Umbilical cord (tissue), 2 donors: ENCODE data around the gene SNX20. TPM values are rescaled to one million over a fixed set of nuclear protein-coding genes. Genes with fewer than 3 reads are reported as not detected.

Source experiments
- DNase-seq: peaks from one replicate; pipeline ENCODE4 v3.0.0-alpha.2; 2015; ENCODE audit warnings: low spot score
- total RNA-seq: library from RNA; depleted of rRNA; stranded (reverse); fragments of >200 nt; gene quantifications from one replicate; pipeline ENCODE4 v1.2.3, GENCODE V29; 2014; ENCODE audit warnings: low replicate concordance; ENCODE audit not compliant: insufficient read depth

Gene SNX20, protein sequence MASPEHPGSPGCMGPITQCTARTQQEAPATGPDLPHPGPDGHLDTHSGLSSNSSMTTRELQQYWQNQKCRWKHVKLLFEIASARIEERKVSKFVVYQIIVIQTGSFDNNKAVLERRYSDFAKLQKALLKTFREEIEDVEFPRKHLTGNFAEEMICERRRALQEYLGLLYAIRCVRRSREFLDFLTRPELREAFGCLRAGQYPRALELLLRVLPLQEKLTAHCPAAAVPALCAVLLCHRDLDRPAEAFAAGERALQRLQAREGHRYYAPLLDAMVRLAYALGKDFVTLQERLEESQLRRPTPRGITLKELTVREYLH
- total RNA-seq: 1.2 TPM

DNA sequence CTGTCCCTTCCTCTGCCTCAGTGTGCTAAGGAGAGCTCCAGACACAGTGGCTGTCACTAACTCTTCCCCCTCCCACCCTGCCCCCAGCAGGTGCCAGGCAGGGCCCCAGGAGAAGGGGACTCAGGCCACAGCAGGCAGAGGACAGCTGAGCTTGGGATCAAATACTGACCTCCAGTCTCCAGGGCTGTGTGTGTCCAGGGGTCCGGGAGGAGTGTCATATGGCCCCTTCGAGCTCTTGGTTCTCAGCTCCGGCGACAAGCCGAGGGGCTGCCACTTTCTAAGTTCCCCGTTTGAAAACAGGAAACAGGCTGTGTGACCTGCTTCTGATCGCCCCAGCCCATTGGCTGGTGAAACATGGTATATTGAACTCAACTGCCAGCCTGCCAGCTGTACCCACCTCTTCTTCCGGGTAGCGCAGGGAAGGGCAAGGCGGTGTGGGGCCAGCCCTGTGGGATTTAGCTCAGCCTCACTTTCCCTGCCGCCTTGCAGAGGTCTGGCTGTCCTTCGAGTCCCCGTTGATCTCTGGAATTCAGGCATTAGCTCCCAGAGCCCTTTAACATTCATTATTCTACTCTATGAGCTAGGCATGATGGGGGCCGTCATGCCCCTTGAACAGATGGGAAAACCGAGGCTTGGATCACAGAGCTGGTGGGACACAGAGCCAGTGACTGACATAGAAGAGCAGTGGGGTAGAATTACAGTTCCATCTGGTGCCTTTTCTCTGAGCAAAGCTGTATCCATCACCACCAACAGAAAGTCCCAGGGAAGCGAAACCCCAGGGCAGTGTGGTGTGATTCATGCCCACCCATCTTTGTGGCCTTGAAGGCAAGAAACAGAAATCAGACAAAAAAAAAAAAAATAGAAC, at the start of gene SNX20:
SNX20 (minus strand) TSS at position 292 of the 865 bp plus-strand sequence. CDS start 3,786 bp downstream, outside the sequence.
- no peak for DNase-seq

DNA sequence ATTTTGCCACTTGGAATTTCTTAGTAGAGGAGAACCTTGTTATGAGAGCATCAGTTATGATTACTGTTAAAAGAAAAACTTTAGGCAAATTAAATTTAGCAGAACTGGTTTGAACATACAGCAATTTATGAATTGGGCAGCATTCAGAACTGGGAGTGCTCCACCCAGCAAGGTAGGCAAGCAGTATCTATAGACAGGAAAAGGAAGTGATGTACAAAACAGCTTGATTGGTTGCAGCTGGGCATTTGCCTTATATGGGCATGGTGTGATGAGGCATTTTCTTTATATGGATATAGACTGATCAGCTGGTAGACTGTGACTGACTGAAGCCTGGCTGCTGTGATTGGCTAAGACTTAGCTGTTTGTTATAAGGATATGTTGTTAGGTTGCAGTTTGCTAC, 43.2 kb upstream of the SNX20 start:
- DNase-seq: no peak

DNA sequence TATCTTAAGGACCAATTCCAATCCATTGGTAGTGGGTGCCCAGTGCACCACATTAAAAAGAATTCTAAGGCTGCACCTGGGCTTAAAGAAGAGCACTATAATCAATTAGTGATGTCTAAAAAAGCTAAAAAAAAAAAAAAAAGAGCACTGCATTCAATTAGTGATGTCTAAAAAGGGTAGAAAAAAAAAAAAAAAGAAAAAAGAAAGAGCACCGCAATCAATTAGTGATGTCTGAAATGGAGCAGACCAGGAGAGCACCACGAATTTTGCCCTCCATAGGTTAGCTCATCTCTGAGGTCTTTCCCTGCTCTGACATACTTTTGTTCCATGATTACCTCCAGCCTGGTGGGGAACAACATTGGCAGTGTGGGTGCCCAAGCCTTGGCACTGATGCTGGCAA, 41.8 kb upstream of the SNX20 start:
- no peak for DNase-seq

DNA sequence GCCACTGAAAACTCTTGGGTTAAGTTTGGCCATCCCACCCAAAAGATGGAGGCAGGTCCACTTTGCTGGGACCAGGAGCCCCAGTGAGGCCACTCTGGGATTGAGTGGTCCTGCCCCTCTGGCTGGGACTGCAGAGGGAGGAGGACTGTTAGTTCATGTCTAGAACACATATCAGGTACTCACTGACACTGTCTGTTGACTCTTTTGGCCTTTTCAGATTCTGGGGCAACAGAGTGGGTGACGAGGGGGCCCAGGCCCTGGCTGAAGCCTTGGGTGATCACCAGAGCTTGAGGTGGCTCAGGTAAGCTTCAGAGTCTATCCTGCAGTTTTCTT, 41.3 kb upstream of the SNX20 start:
- no peak for DNase-seq

DNA sequence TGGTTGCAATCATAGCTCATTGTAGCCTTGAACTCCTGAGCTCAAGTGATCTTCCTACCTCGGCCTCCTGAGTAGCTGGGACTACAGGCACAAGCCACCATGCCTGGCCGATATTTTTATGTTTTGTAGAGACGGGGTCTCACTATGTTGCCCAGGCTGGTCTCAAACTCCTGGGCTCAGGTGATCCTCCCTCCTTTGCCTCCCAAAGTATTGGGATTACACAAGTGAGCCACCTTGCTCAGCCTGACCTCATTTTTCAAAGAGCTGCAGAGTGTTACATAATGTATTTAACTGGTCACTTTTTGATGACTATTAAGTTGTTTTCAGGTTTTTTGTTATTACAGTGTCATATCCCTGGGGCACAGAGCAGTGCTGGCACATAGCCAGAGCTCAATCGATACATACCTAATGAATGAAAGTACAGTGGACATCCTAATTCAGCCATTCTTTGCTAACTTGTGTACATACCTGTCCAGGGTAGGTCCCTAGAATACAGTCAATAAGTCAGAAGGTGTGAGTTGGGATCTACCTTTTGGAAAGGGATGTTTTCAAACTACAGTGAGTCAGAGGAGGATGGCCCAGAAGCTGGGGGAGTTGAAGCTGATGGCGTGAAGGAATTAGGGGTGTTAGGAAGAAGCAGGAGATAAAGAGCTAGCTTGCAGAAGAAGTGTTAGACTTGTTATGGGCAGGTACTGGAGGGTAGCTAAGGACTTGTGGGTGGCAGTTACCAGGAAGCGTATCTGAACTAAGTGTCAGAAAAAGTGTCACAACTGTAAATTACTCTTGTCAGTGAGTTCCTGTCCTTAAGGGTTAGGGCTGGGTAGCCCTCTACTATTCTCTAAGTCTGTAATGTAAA, 40.7 kb upstream of the SNX20 start:
- DNase-seq: no peak

DNA sequence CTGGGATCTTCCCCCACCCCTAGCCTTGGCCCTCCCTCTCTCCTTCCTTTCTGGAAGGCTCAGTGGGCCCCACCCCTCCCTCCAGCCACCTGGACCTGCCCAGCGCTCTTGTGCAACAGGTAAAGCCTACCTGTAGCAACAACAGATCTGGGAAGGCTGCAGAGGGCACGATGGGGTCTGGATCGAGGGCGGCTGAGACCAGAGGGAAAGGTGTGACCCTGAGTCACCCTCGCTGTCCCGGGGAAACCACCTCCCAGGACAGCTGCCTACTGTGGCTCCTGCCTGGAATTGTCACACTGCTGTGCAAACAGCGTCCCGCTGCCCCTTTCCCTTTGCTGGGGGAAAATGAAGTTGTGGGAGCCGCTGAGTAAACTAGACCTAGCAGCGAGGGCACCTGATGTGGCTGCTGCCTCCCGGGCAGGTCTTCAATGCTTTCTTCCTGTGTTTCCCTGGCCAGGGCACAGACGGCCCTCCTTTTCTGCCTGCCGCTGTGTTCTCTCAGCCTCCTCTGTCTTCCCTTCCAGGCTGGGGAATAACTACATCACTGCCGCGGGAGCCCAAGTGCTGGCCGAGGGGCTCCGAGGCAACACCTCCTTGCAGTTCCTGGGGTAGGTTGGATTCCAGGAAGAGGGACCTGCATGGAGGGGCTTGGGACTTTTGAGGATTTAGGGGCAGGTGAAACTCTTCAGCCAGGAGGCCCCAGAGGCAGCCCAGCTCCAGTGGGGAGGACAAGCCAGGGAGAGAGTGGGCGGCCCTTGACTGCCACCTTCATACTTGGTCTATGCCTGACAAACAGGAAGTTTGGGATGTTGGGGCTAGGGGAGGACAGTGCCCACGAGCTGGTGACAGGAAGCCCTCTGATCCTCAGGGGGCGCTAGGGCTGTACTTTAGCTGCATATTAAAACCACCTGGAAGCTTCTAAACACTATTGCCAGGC, 38.6 kb upstream of the SNX20 start:
- DNase-seq: no peak

DNA sequence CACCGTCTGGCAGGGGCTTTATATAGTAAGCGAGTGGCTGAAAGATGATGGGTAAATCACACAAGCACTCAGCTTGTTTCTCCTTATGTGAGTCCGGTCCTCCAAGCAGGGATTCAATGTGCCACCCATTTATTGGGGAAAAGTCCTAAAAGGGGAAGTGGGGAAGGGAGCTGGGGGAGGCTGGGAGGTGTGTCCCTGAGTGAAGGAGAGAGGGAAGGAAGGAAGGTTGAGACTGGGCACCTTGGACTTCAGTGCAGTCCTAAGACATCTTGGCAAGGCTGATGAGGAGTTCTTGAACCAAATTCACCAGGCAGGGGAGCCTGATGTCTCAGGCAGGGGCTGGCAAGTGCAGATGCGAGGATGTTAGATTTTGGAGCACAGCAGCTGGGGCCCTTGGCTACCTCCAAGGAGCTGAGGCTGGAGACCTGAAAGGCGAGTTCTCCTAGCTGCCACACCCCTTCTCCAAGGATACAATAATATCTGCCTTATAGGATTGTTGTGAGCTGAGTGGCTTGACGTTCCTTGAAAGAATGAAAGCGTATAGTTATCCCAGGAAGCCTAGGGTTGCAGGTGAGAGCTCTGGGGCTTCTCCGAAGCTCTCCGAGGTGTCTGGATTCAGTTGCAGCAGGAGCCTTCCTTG, 37.8 kb upstream of the SNX20 start:
- DNase-seq: no peak

DNA sequence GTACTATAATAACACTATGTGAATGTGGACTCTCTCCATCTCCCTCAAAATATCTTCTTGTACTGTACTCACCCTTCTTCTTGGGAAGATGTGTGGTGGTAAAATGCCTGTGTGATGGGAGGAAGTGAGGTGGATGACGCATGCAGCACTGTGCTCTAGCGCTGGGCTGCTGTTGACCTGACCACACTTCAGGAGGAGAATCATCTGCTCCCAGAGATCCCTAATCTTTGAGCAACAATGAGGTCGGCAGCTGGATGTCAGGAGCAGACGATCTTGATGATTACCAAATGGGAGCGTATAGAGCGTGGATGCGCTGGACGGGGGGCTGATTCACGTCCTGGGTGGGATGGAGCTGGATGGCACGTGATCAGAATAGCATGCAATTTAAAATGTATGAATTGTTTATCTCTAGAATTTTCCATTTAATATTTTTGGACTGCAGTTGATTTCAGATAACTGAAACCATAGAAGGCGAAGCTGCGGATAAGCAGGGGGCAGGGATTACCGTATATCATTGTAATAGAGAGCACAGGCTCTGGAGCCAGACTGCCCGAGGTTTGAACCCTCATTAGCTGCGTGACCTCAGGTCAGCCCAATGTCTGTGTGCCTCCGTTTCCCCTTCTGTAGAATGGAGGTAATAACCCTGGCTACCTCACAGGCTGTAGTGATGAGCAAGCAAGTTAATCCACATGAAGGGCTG, 37.1 kb upstream of the SNX20 start:
- DNase-seq: peak; percentile 26

DNA sequence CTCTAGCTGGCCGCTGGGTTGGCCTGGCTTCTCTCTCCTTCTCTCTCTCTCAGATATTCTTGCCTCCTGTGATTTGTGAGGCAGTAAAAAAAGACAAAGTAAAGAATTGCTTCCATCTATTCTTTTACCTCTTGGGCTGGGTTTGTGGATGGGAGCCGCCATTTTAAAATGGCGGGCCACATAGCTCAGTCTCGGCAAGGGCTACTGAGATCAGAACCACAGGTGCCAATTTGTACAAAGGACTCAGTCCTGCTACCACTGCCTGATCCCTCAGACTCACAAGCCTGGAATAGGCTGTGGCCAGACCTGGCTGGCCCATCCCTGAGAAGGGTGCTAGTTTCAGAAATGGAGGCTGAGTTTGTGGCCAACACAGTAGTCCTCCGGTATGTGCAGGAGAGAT, 36.4 kb upstream of the SNX20 start:
- no peak for DNase-seq

DNA sequence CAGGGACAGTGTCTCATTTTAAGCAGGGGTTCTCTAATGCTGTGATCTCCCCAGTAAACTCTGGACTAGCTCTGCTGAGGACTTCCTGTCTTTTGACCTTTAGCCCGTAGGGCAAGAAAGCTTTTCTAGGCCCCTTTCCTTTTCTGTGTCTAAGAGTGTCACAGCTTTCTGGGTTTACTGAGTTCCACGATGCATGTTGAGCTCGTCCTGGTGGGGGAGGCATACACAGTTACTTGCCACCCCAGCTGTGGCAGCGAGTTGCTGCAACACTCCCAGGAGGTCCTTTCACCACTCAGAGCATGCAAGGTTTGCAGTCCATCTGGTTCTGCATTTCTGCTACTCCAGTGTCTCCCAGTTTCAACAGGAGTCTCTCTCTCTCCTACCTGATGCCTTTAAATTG, 36.0 kb upstream of the SNX20 start:
- no peak for DNase-seq

DNA sequence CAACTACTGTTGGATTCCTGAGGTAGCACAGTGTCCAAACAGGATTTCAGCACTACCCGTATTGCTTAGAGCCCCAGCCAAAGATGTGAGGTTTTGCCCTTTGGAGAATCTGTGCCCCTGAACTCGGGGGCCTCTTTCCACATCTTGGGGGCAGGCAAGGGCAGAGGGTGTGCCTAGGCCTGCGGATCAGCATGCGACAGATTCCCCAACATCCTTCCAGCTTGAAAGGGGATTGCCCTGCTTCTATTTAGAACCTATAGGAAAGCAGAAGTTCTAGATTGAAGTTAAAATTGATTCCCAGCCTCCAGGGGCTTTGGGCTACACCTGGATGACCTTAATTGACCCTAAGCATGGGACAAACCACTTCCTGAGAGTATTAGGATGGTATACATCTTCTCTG, 31.8 kb upstream of the SNX20 start:
- DNase-seq: no peak

DNA sequence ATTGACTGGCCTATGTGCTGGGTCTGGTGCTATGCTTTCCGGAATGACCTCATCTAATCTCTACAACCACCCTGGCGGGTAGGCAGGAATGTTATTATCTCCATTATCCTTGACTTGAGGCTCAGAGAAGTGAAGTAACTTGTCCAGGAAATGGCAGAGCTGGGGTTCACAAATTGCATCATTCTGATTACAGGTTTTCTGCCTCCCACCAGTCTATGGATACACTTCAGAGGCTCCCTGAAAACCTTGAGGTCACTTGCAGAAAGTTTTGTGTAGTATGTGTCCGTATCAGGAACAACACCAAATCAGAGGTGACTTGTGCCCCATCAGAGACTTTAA, 31.4 kb upstream of the SNX20 start:
- DNase-seq: peak; percentile 13

DNA sequence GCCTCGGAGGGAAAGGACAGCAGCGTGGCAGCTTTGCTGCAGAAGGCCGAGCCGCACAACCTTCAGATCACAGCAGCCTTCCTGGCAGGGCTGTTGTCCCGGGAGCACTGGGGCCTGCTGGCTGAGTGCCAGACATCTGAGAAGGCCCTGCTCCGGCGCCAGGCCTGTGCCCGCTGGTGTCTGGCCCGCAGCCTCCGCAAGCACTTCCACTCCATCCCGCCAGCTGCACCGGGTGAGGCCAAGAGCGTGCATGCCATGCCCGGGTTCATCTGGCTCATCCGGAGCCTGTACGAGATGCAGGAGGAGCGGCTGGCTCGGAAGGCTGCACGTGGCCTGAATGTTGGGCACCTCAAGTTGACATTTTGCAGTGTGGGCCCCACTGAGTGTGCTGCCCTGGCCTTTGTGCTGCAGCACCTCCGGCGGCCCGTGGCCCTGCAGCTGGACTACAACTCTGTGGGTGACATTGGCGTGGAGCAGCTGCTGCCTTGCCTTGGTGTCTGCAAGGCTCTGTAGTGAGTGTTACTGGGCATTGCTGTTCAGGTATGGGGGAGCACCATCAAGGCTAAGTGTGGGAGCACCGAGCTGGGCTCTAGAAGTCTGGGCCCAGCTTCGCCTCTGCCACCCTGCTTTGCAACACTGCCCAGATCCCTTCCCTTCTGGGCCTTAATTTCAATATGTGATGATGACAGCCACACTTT, 30.9 kb upstream of the SNX20 start:
- DNase-seq: no peak

DNA sequence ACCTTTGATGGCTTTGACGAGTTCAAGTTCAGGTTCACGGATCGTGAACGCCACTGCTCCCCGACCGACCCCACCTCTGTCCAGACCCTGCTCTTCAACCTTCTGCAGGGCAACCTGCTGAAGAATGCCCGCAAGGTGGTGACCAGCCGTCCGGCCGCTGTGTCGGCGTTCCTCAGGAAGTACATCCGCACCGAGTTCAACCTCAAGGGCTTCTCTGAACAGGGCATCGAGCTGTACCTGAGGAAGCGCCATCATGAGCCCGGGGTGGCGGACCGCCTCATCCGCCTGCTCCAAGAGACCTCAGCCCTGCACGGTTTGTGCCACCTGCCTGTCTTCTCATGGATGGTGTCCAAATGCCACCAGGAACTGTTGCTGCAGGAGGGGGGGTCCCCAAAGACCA, 29.9 kb upstream of the SNX20 start:
- DNase-seq: no peak

DNA sequence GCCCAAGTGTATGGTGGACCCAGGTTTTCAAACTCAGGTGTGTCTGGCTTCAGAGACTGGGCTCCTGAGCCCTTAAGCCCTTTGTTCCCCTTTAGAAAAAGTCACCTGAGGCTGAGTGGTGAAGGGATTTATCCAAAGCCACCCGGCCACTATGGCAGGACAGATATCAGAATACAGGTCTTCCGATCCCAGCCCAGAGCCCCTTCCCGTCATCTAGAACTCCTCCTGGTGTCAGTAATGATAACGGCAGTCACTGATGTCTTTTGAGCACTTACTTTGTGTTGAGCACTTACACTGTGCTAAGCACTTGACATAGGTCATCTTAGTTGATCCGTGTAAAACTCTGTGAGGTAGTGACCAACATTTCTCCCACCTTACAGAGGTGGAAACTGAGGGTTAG, 28.9 kb upstream of the SNX20 start:
- DNase-seq: no peak

DNA sequence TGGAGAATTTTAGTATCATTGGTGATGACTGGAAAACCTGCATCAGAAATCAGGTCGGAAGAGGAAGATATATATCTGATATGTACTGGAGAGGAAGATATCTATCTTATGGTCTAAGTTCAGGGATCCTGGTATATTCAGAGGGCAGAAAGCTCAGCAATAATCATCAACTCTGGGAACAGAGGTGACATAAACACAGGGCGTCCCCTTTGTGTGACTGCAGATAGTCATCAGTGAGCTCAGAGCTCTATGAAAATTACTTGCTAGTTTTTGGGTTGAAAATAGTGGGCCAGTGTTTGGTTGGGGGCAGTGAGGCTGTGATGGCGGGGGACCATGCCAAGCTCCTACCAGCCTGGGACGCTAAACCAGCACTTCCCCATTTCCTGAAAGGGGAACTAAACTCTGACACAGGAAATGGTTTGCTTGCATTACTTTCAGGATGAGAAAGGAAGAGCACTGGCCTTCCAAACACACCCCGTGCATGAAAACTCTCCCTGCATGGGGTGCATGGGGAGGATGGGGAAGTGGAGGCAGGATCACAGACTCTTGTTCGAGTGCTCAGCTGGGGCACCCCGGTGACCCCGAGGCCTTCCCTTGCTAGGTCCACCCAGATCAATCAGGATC, 28.1 kb upstream of the SNX20 start:
- DNase-seq: peak; percentile 31

DNA sequence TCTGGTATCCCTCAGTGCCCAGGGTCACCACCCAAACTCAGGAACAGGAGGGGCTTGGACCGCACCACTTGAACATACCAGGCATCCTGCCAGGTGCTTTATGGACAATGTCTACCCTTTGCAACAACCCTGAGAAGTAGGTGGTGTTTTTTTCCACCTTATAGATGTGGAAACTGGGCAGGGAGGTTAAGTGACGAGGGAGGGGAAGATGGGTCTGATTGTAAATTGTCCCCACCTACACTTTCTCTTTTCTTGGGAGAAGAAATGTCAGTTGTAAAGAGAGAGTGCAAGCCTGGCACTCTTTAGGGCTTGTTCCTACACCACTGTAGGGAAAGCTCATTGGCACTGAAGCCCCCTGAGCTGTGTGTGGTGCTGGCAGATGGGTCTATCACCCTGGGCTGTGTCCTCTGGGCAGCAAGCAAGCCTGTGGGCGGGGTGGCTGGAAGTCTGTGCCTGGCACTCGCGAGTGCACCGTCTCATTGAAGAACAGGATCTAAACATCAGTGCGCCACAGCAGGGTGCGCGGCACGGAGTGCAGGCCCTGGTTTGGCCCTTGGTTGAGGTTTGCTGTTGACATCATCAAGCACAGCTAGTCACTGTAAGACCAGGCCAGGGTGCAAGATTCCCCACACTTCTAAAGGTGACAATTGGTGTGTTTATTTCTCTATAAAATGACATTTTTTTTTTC, 27.4 kb upstream of the SNX20 start:
- no peak for DNase-seq

DNA sequence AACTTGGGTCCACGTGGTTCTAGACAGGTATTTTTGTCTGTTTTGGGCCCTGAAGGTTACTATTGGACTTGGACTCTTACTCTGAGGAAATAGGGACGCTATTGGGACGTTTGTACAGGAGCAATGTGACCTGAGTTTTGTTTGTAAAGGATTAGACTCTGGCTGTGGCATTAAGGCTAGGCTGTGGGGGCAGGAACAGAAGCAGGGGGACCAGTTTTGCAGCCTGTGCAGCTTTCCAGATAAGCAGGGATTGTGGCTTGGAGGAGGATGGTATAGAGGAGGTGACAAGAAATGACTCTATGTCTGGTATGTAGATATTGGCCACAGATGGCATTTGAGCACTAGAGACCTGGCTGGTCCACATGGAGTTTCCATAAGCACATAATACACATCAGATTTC, 25.1 kb upstream of the SNX20 start:
- no peak for DNase-seq
